ENCODE data around the gene JPH4.
"Not testable (repeated sequence)": the region's sequence is repeated elsewhere in the genome, so short reads cannot be mapped to it uniquely, and the experiment has no call there.

JPH4 gene

GRCh38 chr14:23614395-23614828 is 35.8 kb upstream of the JPH4 start:
- no peak for TF ChIP-seq CTCF (IDR thresholded peaks at IDR 0.05; ENCODE audit: extremely low read depth, insufficient read depth, missing control alignments)
- no peak for DNase-seq (ENCODE audit: low spot score)
- in situ Hi-C loops (cut with MboI; ENCODE audit: low pct_unique_long_range_greater_than_20kb, low sequenced_read_pairs, unreplicated experiment) = no loop called here

GRCh38 chr14:23613242-23614070 is 34.9 kb upstream of the JPH4 start:
- in situ Hi-C loops (cut with MboI; ENCODE audit: low pct_unique_long_range_greater_than_20kb, low sequenced_read_pairs, unreplicated experiment) = no loop called here
- no peak for DNase-seq (ENCODE audit: low spot score)
- TF ChIP-seq CTCF (IDR thresholded peaks at IDR 0.05; ENCODE audit: extremely low read depth, insufficient read depth, missing control alignments) = no peak

- no peak for TF ChIP-seq CTCF (IDR thresholded peaks at IDR 0.05; ENCODE audit: extremely low read depth, insufficient read depth, missing control alignments)
- DNase-seq (ENCODE audit: low spot score) = no peak
- in situ Hi-C loops (cut with MboI; ENCODE audit: low pct_unique_long_range_greater_than_20kb, low sequenced_read_pairs, unreplicated experiment) = no loop called here
These were observed 34.2 kb upstream of the JPH4 start for GRCh38 chr14:23612802-23613201.

- no peak for TF ChIP-seq CTCF (IDR thresholded peaks at IDR 0.05; ENCODE audit: extremely low read depth, insufficient read depth, missing control alignments)
- no peak for DNase-seq (ENCODE audit: low spot score)
- in situ Hi-C loops (cut with MboI; ENCODE audit: low pct_unique_long_range_greater_than_20kb, low sequenced_read_pairs, unreplicated experiment) = no loop called here
These were observed 33.8 kb upstream of the JPH4 start for GRCh38 chr14:23612354-23612732.

GRCh38 chr14:23610815-23611289 is 32.3 kb upstream of the JPH4 start:
- no peak for DNase-seq (ENCODE audit: low spot score)
- no peak for TF ChIP-seq CTCF (IDR thresholded peaks at IDR 0.05; ENCODE audit: extremely low read depth, insufficient read depth, missing control alignments)
- in situ Hi-C loops (cut with MboI; ENCODE audit: low pct_unique_long_range_greater_than_20kb, low sequenced_read_pairs, unreplicated experiment) = no loop called here

- DNase-seq (ENCODE audit: low spot score) = no peak
- no peak for TF ChIP-seq CTCF (IDR thresholded peaks at IDR 0.05; ENCODE audit: extremely low read depth, insufficient read depth, missing control alignments)
- in situ Hi-C loops (cut with MboI; ENCODE audit: low pct_unique_long_range_greater_than_20kb, low sequenced_read_pairs, unreplicated experiment) = no loop called here
These were observed 31.7 kb upstream of the JPH4 start for GRCh38 chr14:23610090-23610814.

- DNase-seq (ENCODE audit: low spot score); in situ Hi-C loops (cut with MboI; ENCODE audit: low pct_unique_long_range_greater_than_20kb, low sequenced_read_pairs, unreplicated experiment): not testable (repeated sequence)
These were observed 31.0 kb upstream of the JPH4 start for GRCh38 chr14:23609411-23610089.

All from GM13977 (cell line).